T-helper 17 cell (primary cell): ENCODE measurements around the gene CLDN2. TPM values are rescaled to one million over a fixed set of nuclear protein-coding genes. Genes with fewer than 3 reads are reported as not detected.

Source experiments
- total RNA-seq, 4 donors: library from RNA in 2 of 4; stranded (reverse) in 2 of 4; gene quantifications; one replicate each; pipeline ENCODE4 v1.2.3 and lab custom pipeline; 2022 to 2026

Gene CLDN2
- total RNA-seq, 2 donors from 2014 or later = not detected

Other genes with a start within 250 kb of the CLDN2 start
- not detected for gene RNF128, start 193.7 kb upstream of the CLDN2 start, total RNA-seq
- gene TBC1D8B, start 117.7 kb upstream of the CLDN2 start, total RNA-seq = 1 to 10 TPM in 1 of 2 donors, under 1 TPM in 1; 0.65 to 1.8 TPM
- not detected for gene RIPPLY1, start 17.1 kb upstream of the CLDN2 start, total RNA-seq
- 1 to 10 TPM; 7.6 to 8.2 TPM for gene MORC4, start 79.8 kb downstream of the CLDN2 start, total RNA-seq
- gene RBM41, start 198.4 kb downstream of the CLDN2 start, total RNA-seq = 10 to 100 TPM; 12.0 to 15.6 TPM